C4-2B (cell line): ENCODE measurements around the gene ALX4.

Source experiments
- H3K27ac ChIP-seq: fragments of 450-650 bp; 2 replicates; pipeline ENCODE4 v1.5.1; 2017
- CTCF ChIP-seq: fragments of 450-650 bp; conservative IDR thresholded peaks from 2 replicates; pipeline ENCODE4 v1.5.1; 2017; ENCODE audit warnings: mild to moderate bottlenecking
- ZFX ChIP-seq: fragments of 450-650 bp; IDR thresholded peaks from 2 replicates; pipeline ENCODE4 v1.6.1; 2017

The ALX4 gene

DNA sequence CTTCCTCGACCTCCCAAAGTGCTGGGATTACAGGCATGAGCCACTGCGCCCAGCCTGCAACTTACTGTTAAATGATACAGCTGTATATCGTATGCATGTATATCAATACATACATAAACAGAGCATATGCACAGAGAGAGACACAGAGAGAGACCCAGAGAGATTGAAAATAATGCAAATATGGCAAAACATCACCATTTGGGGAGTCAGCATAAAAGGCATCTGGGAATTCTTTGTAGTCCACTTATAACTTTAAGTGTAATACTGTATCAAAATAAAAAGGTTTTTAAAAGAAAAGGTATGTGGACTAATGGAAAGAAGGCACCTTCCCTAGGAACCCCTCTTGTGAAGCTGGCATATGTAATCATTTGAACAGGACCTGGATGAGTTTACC is 21.8 kb downstream of the ALX4 start:
- H3K27ac ChIP-seq = no peak overlapping the region
- TF ChIP-seq CTCF (no peak), ZFX (no peak)

DNA sequence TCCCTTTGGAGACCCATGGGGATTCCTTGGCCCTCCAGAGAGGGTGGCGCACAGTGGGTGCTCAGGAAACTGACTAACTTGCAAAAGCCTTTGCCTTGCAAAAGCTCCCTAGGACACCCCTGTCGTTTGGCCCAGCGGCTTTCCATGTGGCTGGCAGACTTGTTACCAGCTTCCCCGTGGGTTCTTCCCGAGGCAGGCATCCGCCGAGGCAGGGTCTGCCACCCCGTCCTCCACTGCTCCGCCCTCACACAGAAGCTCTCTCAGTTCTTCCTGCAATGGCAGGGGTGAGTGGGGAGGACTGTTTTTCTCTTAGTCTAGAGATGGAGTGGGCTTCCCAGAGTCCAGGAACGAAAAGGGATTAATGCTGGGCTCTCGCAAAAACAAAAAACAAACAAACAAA is 23.0 kb downstream of the ALX4 start:
- TF ChIP-seq ZFX = no peak
- TF ChIP-seq CTCF = no peak

DNA sequence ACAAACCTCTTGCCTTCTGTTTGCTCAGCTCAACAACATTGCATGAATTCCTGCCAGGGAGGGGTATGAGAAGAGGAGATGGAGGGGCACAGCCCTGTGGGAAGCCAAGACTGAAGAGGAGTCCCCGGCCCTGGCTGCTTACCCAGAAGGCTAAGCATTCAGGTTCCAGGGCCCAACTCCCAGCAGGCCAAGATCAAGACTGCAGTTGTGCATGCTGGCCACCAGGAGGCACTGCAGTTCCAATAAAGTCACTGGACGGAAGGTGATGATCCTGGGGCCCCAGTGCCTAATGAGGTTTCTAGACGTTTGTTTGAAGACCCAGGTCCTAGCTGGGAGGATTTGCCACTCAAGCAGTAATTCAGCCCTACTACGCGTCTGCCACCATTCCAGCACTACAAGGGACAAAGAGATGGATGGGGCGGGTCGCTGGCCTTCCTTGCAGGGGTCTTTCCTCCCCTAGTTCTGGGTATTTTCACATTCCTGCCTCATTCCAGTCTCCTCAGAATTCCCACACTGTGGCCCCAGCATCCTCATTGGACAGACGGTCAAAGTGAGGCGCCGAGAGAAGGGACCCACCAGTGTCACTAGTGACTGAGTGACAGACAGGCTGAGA is 23.6 kb downstream of the ALX4 start:
- TF ChIP-seq CTCF (peak; percentile 94), ZFX (no peak)
- H3K27ac ChIP-seq = no peak overlapping the region

More for the DNA sequence above, 23.0 kb downstream of the ALX4 start:
- no peak overlapping the region for H3K27ac ChIP-seq

DNA sequence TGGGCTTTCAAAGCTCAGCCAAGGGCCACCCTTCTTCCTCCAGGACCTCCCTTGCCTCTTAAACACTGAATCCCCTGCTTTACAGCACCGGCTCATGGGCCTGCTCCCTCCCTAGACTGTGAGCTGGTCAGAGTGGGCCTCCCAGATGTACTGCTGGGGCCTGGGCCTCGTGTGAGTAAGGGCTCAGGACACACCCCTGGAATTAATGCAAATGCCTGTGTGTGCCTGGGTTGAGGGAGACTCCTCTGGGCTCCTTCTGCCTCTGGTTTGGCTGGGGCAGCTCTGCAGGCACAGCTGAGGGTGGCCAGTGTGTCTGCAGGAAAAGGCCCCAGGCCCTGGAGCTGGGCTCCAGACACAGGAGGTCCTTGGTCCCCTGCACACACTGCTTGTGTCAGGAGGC is 24.2 kb downstream of the ALX4 start:
- no peak overlapping the region for H3K27ac ChIP-seq
- TF ChIP-seq ZFX (no peak), CTCF (no peak)

GRCh38 chr11:44282620-44283019 is 27.3 kb downstream of the ALX4 start:
- no peak for TF ChIP-seq ZFX
- H3K27ac ChIP-seq = no peak overlapping the region

DNA sequence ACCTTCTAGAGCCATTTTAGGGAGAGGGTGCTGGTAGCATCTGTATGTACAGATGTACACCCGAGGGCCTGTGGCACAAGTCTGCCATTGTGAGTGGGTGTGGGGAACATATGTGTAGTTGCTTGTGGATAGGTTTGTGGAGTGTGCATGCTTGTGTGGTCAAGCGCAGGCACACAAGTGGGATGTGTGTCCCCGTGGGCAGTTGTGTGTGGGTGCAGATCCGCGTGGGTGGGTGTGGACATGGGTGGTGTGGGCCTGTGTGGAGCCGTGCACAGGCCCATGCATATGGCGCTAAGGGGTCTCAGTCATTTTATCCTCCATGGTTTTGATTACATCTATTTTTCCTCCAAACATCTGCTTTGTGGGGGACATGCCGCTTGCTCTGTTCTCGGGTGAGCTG is 28.8 kb downstream of the ALX4 start:
- TF ChIP-seq CTCF = no peak
- no peak for TF ChIP-seq ZFX
- no peak overlapping the region for H3K27ac ChIP-seq

GRCh38 chr11:44280257-44280656 is 29.7 kb downstream of the ALX4 start:
- TF ChIP-seq ZFX (no peak), CTCF (no peak)
- H3K27ac ChIP-seq = no peak overlapping the region

GRCh38 chr11:44279483-44279882 is 30.5 kb downstream of the ALX4 start:
- TF ChIP-seq ZFX = no peak
- no peak for TF ChIP-seq CTCF
- H3K27ac ChIP-seq = no peak overlapping the region
